Body of pancreas (tissue), 4 donors: ENCODE measurements around the gene CLSTN2. TPM values are rescaled to one million over a fixed set of nuclear protein-coding genes. Genes with fewer than 3 reads are reported as not detected.

Experiments used
- ATAC-seq: fragments of 150-250 bp; one replicate; pipeline ENCODE4 v1.9.1; 2016
- DNase-seq, 4 donors: peaks; one replicate each; pipeline ENCODE4 v3.0.0-alpha.2; 2019
- H3K27ac ChIP-seq, 4 donors: fragments of 200-600 bp; sonication (generic); 1 replicate in 3 of 4; 2 replicates in 1 of 4; pipeline versions ENCODE4 v1.5.1 to v1.6.1; 2016 to 2019; ENCODE audit warnings: mild to moderate bottlenecking in 1 of 4, mixed read lengths in 1 of 4, moderate library complexity in 1 of 4
- H3K27me3 ChIP-seq, 2 donors: fragments of 200-600 bp; sonication (generic); one replicate each; pipeline ENCODE4 v1.6.0; 2016; ENCODE audit warnings: mild to moderate bottlenecking in 1 of 2
- H3K36me3 ChIP-seq, 2 donors: fragments of 200-600 bp; sonication (generic); replicated peaks in 1 of 2; 2 replicates each; pipeline ENCODE4 v1.5.1; 2016; ENCODE audit warnings: low read depth in 2 of 2; ENCODE audit not compliant: insufficient read depth in 1 of 2
- H3K4me1 ChIP-seq: fragments of 200-600 bp; sonication (generic); one replicate; pipeline ENCODE4 v1.6.0; 2016
- H3K4me3 ChIP-seq, 2 donors: fragments of 200-600 bp; sonication (generic); 1 replicate in 1 of 2; 2 replicates in 1 of 2; pipeline ENCODE4 v1.5.1; 2016 to 2019
- H3K9me3 ChIP-seq, 3 donors: fragments of 200-600 bp; sonication (generic); 1 replicate in 2 of 3; 2 replicates in 1 of 3; pipeline ENCODE4 v1.5.1; 2016
- POLR2A ChIP-seq, 3 donors: fragments of 450-650 bp; IDR thresholded peaks; one replicate each; pipeline ENCODE4 v1.6.1; 2016; ENCODE audit warnings: antibody characterized with exemption in 3 of 3, mild to moderate bottlenecking in 2 of 3
- WGBS, 2 donors: methylation state at CpG; one replicate each; pipeline ENCODE4 v1.1.5; 2017; 5-methylcytosine and 5-hydroxymethylcytosine counted together
- intact Hi-C: fragments of 100-400 bp; cut with DNase I; formaldehyde crosslinking; loops from one replicate; pipeline ENCODE4 v1.15.1; 2023
- total RNA-seq, 2 donors: library from RNA; depleted of rRNA; stranded (reverse); fragments of >200 nt; gene quantifications; one replicate each; pipeline ENCODE4 v1.1.0, GENCODE V29; 2016
- TF ChIP-seq, protein P1 (sequence below), 7 experiments: fragments of 450-650 bp in 4 of 7; fragments of 200-600 bp in 3 of 7; sonication (generic) in 3 of 7; IDR thresholded peaks; one replicate each; pipeline ENCODE4 v1.5.1; 2016 to 2019; ENCODE audit warnings: antibody characterized with exemption in 7 of 7

The CLSTN2 gene
- total RNA-seq, 2 donors from 2014 or later = 14.5 to 14.8 TPM

DNA sequence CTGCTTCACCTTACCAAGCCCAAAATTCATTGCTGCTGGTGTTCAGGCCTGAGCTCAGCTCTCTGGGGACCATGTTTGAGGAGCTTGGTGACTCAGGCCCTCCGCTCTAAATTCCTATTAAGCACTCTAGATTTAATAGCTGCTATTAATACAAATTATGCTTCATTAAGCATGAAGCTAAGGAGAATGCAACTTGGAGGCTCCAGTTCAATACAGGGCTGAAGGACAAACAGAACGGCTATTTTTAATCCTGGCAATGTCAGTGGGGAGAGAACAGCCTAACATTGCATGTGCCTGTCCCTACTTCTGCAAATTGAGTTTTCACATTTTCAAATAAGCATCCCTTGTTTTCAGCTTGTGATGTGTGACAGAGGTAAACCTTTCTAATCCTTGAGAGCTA is 662.8 kb downstream of the CLSTN2 start:
- ATAC-seq = no peak
- TF ChIP-seq POLR2A (IDR thresholded peaks at IDR 0.05) = no peak
- TF ChIP-seq, protein P1, sequence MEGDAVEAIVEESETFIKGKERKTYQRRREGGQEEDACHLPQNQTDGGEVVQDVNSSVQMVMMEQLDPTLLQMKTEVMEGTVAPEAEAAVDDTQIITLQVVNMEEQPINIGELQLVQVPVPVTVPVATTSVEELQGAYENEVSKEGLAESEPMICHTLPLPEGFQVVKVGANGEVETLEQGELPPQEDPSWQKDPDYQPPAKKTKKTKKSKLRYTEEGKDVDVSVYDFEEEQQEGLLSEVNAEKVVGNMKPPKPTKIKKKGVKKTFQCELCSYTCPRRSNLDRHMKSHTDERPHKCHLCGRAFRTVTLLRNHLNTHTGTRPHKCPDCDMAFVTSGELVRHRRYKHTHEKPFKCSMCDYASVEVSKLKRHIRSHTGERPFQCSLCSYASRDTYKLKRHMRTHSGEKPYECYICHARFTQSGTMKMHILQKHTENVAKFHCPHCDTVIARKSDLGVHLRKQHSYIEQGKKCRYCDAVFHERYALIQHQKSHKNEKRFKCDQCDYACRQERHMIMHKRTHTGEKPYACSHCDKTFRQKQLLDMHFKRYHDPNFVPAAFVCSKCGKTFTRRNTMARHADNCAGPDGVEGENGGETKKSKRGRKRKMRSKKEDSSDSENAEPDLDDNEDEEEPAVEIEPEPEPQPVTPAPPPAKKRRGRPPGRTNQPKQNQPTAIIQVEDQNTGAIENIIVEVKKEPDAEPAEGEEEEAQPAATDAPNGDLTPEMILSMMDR (IDR thresholded peaks at IDR 0.05) = no peak
- Histone ChIP-seq H3K36me3 (no peaks in the 10 kb centered on the region), H3K4me1 (no peaks in the 10 kb centered on the region), H3K27me3 (no peaks in the 10 kb centered on the region), H3K4me3 (no peak overlapping the region), H3K27ac (no peak overlapping the region), H3K9me3 (no peaks in the 10 kb centered on the region)
- DNase-seq = no peak
- whole genome bisulfite sequencing, 2 donors = 70 to 78% methylated on average over 2 of the region's 2 CpGs
- intact Hi-C loops = no loop called here

DNA sequence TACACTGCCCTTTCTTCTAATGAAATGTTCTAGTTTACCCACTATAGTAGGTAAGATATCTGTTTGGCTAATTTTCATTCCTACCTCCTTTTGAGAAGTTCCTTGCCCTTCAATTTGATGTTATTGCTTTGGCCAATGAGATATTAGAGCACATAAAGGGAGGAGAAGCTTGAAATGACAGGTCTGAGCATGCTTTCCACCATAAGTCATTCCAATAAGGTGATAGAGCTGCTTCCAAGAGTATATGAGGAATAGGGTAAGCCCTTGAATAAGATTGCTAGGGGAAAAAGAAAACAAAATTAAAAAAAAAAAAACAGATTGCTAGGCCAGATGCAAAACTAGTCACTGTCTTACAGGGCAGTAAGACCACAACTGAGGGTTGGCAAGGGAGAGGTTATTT is 664.0 kb downstream of the CLSTN2 start:
- no peak for ATAC-seq
- Histone ChIP-seq H3K36me3 (no peaks in the 10 kb centered on the region), H3K27ac (no peak overlapping the region), H3K27me3 (no peaks in the 10 kb centered on the region), H3K4me1 (no peaks in the 10 kb centered on the region), H3K4me3 (no peak overlapping the region), H3K9me3 (no peaks in the 10 kb centered on the region)
- DNase-seq = no peak
- TF ChIP-seq POLR2A (IDR thresholded peaks at IDR 0.05) = no peak
- TF ChIP-seq, protein P1 (IDR thresholded peaks at IDR 0.05) = no peak
- intact Hi-C loops = no loop called here

DNA sequence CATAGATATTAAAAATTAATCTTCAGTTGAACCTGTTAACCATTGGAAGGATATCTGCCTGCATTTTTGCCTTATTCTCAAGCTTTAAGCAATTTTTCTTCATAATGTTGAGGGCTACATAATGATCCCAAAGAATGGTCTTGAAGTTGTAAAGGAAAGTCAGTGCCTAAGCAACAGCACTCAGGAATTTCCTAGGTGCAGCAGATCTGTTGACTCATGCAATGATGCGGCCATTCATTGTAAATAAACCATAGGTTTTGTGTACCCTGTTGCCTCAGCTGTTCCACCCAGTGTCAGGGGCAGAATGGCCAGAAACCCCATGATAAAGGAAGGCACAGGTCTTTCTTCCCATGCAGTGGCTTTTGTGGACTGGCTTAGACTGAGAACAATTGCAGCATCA is 664.5 kb downstream of the CLSTN2 start:
- Histone ChIP-seq H3K27me3 (no peaks in the 10 kb centered on the region), H3K4me3 (no peak overlapping the region), H3K9me3 (no peaks in the 10 kb centered on the region), H3K4me1 (no peaks in the 10 kb centered on the region), H3K36me3 (no peaks in the 10 kb centered on the region), H3K27ac (no peak overlapping the region)
- TF ChIP-seq, protein P1 (IDR thresholded peaks at IDR 0.05) = no peak
- no peak for TF ChIP-seq POLR2A (IDR thresholded peaks at IDR 0.05)
- intact Hi-C loops = no loop called here
- 89 to 92% methylated on average over 1 of the region's 1 CpG for WGBS, 2 donors
- ATAC-seq = no peak
- DNase-seq = no peak

DNA sequence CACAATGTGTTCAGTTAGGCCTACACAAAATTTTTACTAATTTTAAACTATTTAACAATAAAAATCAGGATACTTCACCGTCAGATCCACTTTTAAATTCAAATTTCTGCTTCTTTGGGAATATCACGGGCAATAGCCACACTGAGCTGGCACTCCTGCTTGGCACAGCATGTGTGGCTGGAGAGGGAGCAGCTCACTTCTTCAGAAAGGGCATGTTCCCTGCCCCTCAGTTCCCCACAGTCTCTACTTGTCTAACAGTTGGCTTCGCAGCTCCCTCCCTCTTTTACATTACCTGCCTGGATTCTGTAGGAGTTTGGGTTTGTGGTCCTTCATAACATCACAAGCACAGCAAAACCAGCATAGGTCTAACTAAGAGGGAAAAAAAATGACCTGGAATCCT is 666.9 kb downstream of the CLSTN2 start:
- DNase-seq (no peak), ATAC-seq (no peak)
- Histone ChIP-seq H3K27ac (no peak overlapping the region), H3K9me3 (no peaks in the 10 kb centered on the region), H3K4me3 (no peak overlapping the region), H3K27me3 (no peaks in the 10 kb centered on the region), H3K36me3 (no peaks in the 10 kb centered on the region), H3K4me1 (no peaks in the 10 kb centered on the region)
- intact Hi-C loops = no loop called here
- TF ChIP-seq POLR2A (IDR thresholded peaks at IDR 0.05) = no peak
- TF ChIP-seq, protein P1 (IDR thresholded peaks at IDR 0.05) = no peak
- 91 to 92% methylated on average over 3 of the region's 3 CpGs for WGBS, 2 donors

DNA sequence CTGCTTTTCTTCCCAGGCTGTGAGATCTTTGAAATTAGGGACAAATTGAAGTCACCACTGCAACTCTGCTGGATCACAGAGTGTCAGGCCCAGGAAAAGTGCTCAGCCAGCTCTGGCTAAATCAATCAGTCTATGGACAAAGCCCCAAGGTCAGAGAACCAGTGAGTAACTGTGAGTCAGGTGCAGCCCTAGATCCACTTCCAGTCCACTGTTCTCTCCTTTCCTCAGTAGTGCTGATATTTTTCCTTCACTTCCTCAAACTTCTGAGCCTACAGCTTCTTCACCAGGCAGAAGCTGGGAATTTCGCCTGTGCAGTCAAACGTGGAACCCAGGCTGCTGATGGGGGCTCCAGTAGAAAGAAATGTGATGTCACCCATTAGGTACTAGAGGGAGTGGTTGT is 667.8 kb downstream of the CLSTN2 start:
- TF ChIP-seq, protein P1 (IDR thresholded peaks at IDR 0.05) = no peak
- TF ChIP-seq POLR2A (IDR thresholded peaks at IDR 0.05) = no peak
- no peaks in the 10 kb centered on the region for H3K36me3 ChIP-seq
- H3K4me3 ChIP-seq = no peak overlapping the region
- DNase-seq = no peak
- H3K4me1 ChIP-seq = no peaks in the 10 kb centered on the region
- no peak for ATAC-seq
- intact Hi-C loops = no loop called here
- H3K27me3 ChIP-seq = no peaks in the 10 kb centered on the region
- 61 to 71% methylated on average over 2 of the region's 2 CpGs for WGBS, 2 donors
- H3K9me3 ChIP-seq = no peaks in the 10 kb centered on the region
- H3K27ac ChIP-seq = no peak overlapping the region
